Mucosa of descending colon (tissue), 3 donors: Measurements from ENCODE around the gene KIF26A. TPM values are rescaled to one million over a fixed set of nuclear protein-coding genes. Genes with fewer than 3 reads are reported as not detected.
A peak's percentile ranks its signal among the peaks of the same experiment; 100 is the strongest.

Experiments used
- ATAC-seq: fragments of 200-7000 bp; cut with Tn5 transposase; one replicate; pipeline ENCODE4 v1.9.1; 2020; ENCODE audit warnings: mild to moderate bottlenecking, moderate library complexity
- DNase-seq, 3 donors: peaks; one replicate each; pipeline ENCODE4 v3.0.0-alpha.2; 2020
- H3K36me3 ChIP-seq: fragments of 200-600 bp; one replicate; pipeline ENCODE4 v1.8.0; 2021; ENCODE audit warnings: low read depth, mild to moderate bottlenecking
- H3K4me1 ChIP-seq: fragments of 200-600 bp; one replicate; pipeline ENCODE4 v1.8.0; 2021; ENCODE audit warnings: low read depth, mild to moderate bottlenecking
- H3K4me3 ChIP-seq: fragments of 200-600 bp; one replicate; pipeline ENCODE4 v1.8.0; 2021; ENCODE audit warnings: mild to moderate bottlenecking
- H3K9me3 ChIP-seq: fragments of 200-600 bp; one replicate; pipeline ENCODE4 v1.8.0; 2021; ENCODE audit warnings: mild to moderate bottlenecking
- intact Hi-C, 2 donors: fragments of 100-400 bp; cut with DNase I in 1 of 2; cut with micrococcal nuclease in 1 of 2; formaldehyde crosslinking; loops; one replicate each; pipeline versions ENCODE4 v1.11.0 to v1.11.1; 2022; cut with DNase I, micrococcal nuclease
- total RNA-seq, 3 donors: library from RNA; stranded (reverse); fragmentation: NEBNext Ultra II Directional in 2 of 3; extraction: Animal tissue kit (Norgen Biotek cat#: 25700) in 2 of 3; gene quantifications; one replicate each; pipeline versions ENCODE4 v1.2.1 to v1.2.4, GENCODE V29; 2021 to 2023
- TF ChIP-seq, protein P1 (sequence below): fragments of 200-600 bp; IDR thresholded peaks from one replicate; pipeline ENCODE4 v1.8.0; 2022; ENCODE audit warnings: antibody characterized with exemption, mild to moderate bottlenecking
- donor health status: DM: no; HTN: no; CAD: no; lungs with moderate emphysema.
- donor health status: DM: no; HTN: no; CAD: no.
- donor health status: DM: no; HTN: yes; CAD: no.

KIF26A gene
- total RNA-seq, 3 donors from 2014 or later = 3.8 to 7.7 (median 6.5) TPM

DNA sequence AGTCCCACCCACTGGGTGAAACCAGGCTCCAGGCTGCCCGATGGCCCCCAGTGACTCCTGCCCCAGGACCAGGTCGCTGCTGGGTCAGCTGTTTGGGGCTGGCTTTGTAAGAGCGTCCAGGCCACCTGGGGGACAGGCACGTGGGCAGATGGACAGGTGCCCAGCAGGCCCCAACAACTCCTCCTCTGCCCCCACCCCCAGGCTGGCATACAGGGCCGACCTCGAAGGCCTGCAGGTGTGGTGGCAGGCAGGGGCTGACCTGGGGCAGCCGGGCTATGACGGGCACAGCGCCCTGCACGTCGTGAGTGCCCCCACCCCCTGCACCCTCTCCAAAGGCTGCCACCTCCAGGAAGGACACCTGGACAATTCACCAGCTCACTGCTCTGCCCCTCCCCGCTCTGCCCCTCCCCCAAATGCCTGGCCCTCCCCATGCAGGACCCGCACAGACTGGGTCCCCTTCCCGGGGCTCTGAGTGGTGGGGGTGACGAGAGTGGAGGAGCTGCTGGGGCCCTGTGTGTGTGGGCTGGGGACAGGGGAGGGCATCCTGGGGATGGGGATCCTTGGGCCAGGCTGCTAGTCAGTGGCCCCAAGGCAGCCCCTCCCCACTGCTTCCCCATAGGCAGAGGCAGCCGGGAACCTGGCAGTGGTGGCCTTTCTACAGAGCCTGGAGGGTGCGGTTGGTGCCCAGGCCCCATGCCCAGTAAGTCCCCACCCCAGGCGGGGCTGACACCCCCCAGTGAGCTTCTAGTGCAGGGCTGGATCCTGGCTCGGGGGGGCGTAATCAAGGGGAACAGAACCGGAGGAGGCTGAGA lies 26.9 kb upstream of the KIF26A start:
- H3K4me1 ChIP-seq = peaks cover 22% of the 10 kb centered on the region
- peak in 2 of 3 donors; percentile 36 to 55 for DNase-seq
- no peak overlapping the region for H3K4me3 ChIP-seq
- no peaks in the 10 kb centered on the region for H3K36me3 ChIP-seq
- TF ChIP-seq, protein P1, sequence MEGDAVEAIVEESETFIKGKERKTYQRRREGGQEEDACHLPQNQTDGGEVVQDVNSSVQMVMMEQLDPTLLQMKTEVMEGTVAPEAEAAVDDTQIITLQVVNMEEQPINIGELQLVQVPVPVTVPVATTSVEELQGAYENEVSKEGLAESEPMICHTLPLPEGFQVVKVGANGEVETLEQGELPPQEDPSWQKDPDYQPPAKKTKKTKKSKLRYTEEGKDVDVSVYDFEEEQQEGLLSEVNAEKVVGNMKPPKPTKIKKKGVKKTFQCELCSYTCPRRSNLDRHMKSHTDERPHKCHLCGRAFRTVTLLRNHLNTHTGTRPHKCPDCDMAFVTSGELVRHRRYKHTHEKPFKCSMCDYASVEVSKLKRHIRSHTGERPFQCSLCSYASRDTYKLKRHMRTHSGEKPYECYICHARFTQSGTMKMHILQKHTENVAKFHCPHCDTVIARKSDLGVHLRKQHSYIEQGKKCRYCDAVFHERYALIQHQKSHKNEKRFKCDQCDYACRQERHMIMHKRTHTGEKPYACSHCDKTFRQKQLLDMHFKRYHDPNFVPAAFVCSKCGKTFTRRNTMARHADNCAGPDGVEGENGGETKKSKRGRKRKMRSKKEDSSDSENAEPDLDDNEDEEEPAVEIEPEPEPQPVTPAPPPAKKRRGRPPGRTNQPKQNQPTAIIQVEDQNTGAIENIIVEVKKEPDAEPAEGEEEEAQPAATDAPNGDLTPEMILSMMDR = no peak
- no peaks in the 10 kb centered on the region for H3K9me3 ChIP-seq
- no peak for ATAC-seq
- intact Hi-C loops = no loop called here

DNA sequence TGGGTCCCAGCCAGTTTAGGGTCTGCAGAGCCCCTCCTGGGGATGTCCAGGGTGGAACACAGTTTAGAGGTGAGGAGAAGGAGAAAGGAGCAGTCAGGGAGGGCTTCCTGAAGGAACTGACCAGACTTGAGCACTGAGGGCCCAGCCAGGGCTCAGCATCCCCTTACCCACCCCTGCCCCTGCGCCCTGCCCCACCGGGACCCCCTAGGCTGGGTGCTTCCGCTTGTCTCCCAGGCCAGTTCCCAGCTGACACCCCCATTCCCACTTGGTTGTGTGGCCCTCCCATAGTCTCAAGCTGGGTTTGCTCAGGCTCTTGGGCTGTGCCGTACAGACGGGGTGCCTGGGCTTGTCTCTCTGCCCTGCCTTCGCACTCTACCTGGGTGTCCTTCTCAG lies 26.3 kb upstream of the KIF26A start:
- H3K36me3 ChIP-seq = no peaks in the 10 kb centered on the region
- TF ChIP-seq, protein P1 = no peak
- peaks cover 20% of the 10 kb centered on the region for H3K4me1 ChIP-seq
- intact Hi-C loops = no loop called here
- H3K4me3 ChIP-seq = no peak overlapping the region
- no peaks in the 10 kb centered on the region for H3K9me3 ChIP-seq
- ATAC-seq = no peak
- peak in 1 of 3 donors; percentile 33 for DNase-seq

DNA sequence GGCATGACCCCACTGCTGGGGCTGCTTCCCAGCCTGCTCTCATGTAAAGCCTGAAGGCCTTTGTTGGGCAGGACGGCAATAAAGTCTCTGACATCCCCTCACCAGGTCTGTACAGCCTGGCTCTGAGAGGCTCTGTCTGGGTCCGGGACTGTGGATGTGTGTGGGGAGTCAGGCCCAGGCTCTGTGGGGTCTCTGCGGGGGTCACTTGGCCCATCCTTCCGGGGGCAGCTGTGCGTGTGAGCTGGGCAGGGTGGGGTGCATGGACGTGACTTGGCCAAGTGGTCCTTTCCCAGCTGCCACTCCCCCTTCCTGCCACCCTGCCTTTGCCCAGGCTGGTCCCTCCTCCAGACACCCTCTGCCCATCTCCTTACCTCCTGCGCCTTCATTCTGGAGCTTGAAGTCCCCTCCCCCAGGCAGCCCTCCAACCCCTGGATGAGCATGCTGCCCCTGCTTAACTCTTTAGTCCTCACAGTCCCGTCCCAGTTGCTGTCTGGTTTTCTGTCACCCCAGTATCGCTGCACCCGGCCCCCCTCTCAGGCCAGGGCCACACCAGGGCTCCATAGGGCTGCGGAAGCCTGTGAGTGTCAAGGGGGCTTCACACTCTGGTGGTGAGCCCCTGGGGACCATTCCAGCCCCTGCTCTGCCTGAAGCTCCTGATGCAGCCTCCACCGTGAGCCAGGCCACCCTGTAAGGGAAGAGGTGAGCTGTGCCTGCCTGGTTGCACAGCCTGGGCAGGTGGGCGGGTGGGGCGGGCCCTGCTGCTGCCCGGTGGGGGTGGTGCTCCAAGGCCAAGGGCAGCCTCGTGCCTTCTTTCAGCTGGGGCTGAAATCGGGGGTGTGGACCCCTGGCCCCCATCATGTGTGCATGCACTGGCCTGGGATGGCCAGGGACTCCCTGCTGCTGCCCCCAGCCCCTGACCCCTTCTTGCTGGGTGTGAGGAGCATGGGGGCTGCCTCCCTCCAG lies 25.5 kb upstream of the KIF26A start:
- TF ChIP-seq, protein P1 = no peak
- no peaks in the 10 kb centered on the region for H3K36me3 ChIP-seq
- DNase-seq (peak in 2 of 3 donors; percentile 32 to 37), ATAC-seq (no peak)
- intact Hi-C loops = no loop called here
- no peak overlapping the region for H3K4me3 ChIP-seq
- H3K4me1 ChIP-seq = peaks cover 15% of the 10 kb centered on the region
- H3K9me3 ChIP-seq = no peaks in the 10 kb centered on the region

DNA sequence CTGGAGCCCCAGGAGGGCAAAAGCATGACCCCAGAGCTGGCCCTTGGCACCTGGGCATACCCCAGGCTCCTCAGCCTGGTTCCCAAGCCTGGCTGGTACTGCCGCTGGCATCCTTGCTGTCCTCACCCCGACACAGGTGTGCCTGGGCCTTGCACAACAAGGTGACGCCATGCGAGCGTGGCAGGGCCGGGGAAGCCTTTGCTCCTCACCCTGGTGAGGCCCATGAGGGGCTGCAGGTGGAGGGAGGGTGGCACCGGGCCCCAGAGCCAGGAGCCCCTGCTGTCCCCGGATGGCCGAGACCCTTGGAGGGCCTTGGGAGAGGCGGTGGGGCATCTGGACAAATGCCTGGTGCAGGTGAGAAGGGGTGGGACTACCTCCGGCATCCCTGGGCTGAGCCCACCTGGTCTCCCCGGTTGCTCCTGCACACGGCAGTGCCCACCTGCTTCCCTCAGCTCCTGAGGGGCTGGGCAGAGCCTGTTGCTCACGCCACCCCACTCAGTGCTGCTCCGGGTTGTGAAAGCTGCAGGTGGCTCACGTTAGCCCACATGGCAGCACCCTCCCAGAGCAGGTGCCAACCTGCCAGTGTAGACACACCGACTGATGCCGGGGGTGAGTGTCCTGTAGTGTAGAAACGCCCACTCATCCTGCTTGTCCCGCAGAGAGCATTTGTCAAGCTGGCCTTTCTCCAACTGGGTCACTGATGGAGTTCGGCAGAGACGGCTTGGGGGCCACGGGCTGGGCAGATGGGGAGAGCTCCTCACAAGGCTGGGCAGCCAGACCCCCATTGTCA lies 24.6 kb upstream of the KIF26A start:
- H3K36me3 ChIP-seq = no peaks in the 10 kb centered on the region
- H3K9me3 ChIP-seq = no peaks in the 10 kb centered on the region
- H3K4me1 ChIP-seq = peaks cover 7% of the 10 kb centered on the region
- intact Hi-C loops = no loop called here
- DNase-seq = peak in 1 of 3 donors; percentile 50
- no peak overlapping the region for H3K4me3 ChIP-seq
- ATAC-seq = no peak
- TF ChIP-seq, protein P1 = no peak
